H9 (cell line): ENCODE measurements around the gene NKX3-2. TPM values are rescaled to one million over a fixed set of nuclear protein-coding genes. Genes with fewer than 3 reads are reported as not detected.
A peak's percentile ranks its signal among the peaks of the same experiment; 100 is the strongest.

ENCODE experiments used
- DNase-seq: peaks from one replicate; pipeline ENCODE4 v3.0.0-alpha.2; 2017
- H2AFZ ChIP-seq: one replicate; pipeline ENCODE4 v1.6.1; 2013; ENCODE audit warnings: mild to moderate bottlenecking, low read length, control low read depth, moderate library complexity
- H2AK5ac ChIP-seq: 2 replicates; pipeline ENCODE4 v1.6.1; 2013; ENCODE audit warnings: low read length, control low read depth, mixed read lengths; ENCODE audit not compliant: insufficient read length
- H2BK120ac ChIP-seq: one replicate; pipeline ENCODE4 v1.6.1; 2013; ENCODE audit warnings: low read depth, mild to moderate bottlenecking, low read length, control low read depth, inconsistent platforms; ENCODE audit not compliant: poor library complexity, severe bottlenecking
- H2BK12ac ChIP-seq: 2 replicates; pipeline ENCODE4 v1.6.1; 2013; ENCODE audit warnings: low read length, control low read depth, mixed read lengths, low read depth; ENCODE audit not compliant: insufficient read length
- H2BK15ac ChIP-seq: 2 replicates; pipeline ENCODE4 v1.6.1; 2013; ENCODE audit warnings: low read depth, low read length, control low read depth
- H2BK20ac ChIP-seq: one replicate; pipeline ENCODE4 v1.6.1; 2013; ENCODE audit warnings: low read depth, mild to moderate bottlenecking, low read length, control low read depth, inconsistent platforms; ENCODE audit not compliant: poor library complexity, severe bottlenecking
- H2BK5ac ChIP-seq: 2 replicates; pipeline ENCODE4 v1.6.1; 2013; ENCODE audit warnings: low read length, control low read depth, mixed read lengths; ENCODE audit not compliant: insufficient read length
- H3K14ac ChIP-seq: 2 replicates; pipeline ENCODE4 v1.6.1; 2013; ENCODE audit warnings: low read length, control low read depth; ENCODE audit not compliant: insufficient read depth
- H3K18ac ChIP-seq: 2 replicates; pipeline ENCODE4 v1.6.1; 2013; ENCODE audit warnings: low read depth, mild to moderate bottlenecking, mixed read lengths, low read length, control low read depth; ENCODE audit not compliant: insufficient read length
- H3K23ac ChIP-seq: 2 replicates; pipeline ENCODE4 v1.6.1; 2013; ENCODE audit warnings: low read length, control low read depth, mixed read lengths, low read depth; ENCODE audit not compliant: insufficient read length
- H3K23me2 ChIP-seq: 2 replicates; pipeline ENCODE4 v1.6.1; 2013; ENCODE audit warnings: low read depth, mild to moderate bottlenecking, mixed read lengths, low read length, control low read depth; ENCODE audit not compliant: insufficient read length, poor library complexity, severe bottlenecking
- H3K27ac ChIP-seq: 2 replicates; pipeline ENCODE4 v1.5.1; 2013; ENCODE audit warnings: low read length, control low read depth, mixed read lengths, low read depth; ENCODE audit not compliant: insufficient read length
- H3K27me3 ChIP-seq: 2 replicates; pipeline ENCODE4 v1.6.1; 2013; ENCODE audit warnings: low read length, control low read depth, inconsistent platforms; ENCODE audit not compliant: insufficient read depth
- H3K4ac ChIP-seq: 2 replicates; pipeline ENCODE4 v1.6.1; 2013; ENCODE audit warnings: low read depth, mild to moderate bottlenecking, control low read depth, inconsistent platforms, low read length, moderate library complexity
- H3K4me1 ChIP-seq: 2 replicates; pipeline ENCODE4 v1.6.1; 2013; ENCODE audit warnings: low read length, control low read depth, inconsistent platforms; ENCODE audit not compliant: insufficient read depth
- H3K4me2 ChIP-seq: 2 replicates; pipeline ENCODE4 v1.6.1; 2013; ENCODE audit warnings: low read length, control low read depth, mixed read lengths; ENCODE audit not compliant: insufficient read length, insufficient read depth
- H3K56ac ChIP-seq: 2 replicates; pipeline ENCODE4 v1.6.1; 2013; ENCODE audit warnings: low read depth, mild to moderate bottlenecking, mixed read lengths, low read length, control low read depth; ENCODE audit not compliant: insufficient read length
- H3K79me1 ChIP-seq: 2 replicates; pipeline ENCODE4 v1.6.1; 2013; ENCODE audit warnings: low read depth, mild to moderate bottlenecking, moderate library complexity, low read length, control low read depth, inconsistent platforms; ENCODE audit not compliant: insufficient read depth, poor library complexity, severe bottlenecking
- H3K79me2 ChIP-seq: 2 replicates; pipeline ENCODE4 v1.6.1; 2013; ENCODE audit warnings: low read length, control low read depth, inconsistent platforms; ENCODE audit not compliant: insufficient read depth
- H3K9ac ChIP-seq: 2 replicates; pipeline ENCODE4 v1.6.1; 2013; ENCODE audit warnings: low read length, control low read depth, mixed read lengths; ENCODE audit not compliant: insufficient read length; ENCODE audit errors: extremely low read depth
- H3K9me3 ChIP-seq: one replicate; pipeline ENCODE4 v1.6.1; 2013; ENCODE audit warnings: low read depth, low read length, inconsistent platforms; ENCODE audit not compliant: control insufficient read depth
- H3T11ph ChIP-seq: one replicate; pipeline ENCODE4 v1.6.1; 2013; ENCODE audit warnings: mild to moderate bottlenecking, low read length, control low read depth, inconsistent platforms
- H4K20me1 ChIP-seq: one replicate; pipeline ENCODE4 v1.6.1; 2013; ENCODE audit not compliant: control insufficient read depth, insufficient read length, insufficient read depth
- H4K5ac ChIP-seq: 2 replicates; pipeline ENCODE4 v1.6.1; 2013; ENCODE audit warnings: low read depth, mild to moderate bottlenecking, mixed read lengths, low read length, control low read depth; ENCODE audit not compliant: insufficient read length
- H4K8ac ChIP-seq: replicated peaks from 2 replicates; pipeline ENCODE4 v1.6.1; 2013; ENCODE audit warnings: low read length, control low read depth, mixed read lengths, low read depth; ENCODE audit not compliant: insufficient read length
- H4K91ac ChIP-seq: 2 replicates; pipeline ENCODE4 v1.6.1; 2013; ENCODE audit warnings: low read depth, mild to moderate bottlenecking, moderate library complexity, mixed read lengths, low read length, control low read depth; ENCODE audit not compliant: insufficient read length
- H3K27ac Mint-ChIP-seq, 3 experiments: 2 replicates in 2 of 3; 3 replicates in 1 of 3; pipeline ENCODE4 v1.8.0; 2020 to 2021; ENCODE audit warnings: mixed read lengths in 3 of 3, mild to moderate bottlenecking in 1 of 3, moderate library complexity in 1 of 3
- H3K27me3 Mint-ChIP-seq: 2 replicates; pipeline ENCODE4 v1.8.0; 2021; ENCODE audit warnings: low read depth, mild to moderate bottlenecking, moderate library complexity, mixed read lengths
- H3K36me3 Mint-ChIP-seq, 3 experiments: 2 replicates in 2 of 3; 3 replicates in 1 of 3; pipeline ENCODE4 v1.8.0; 2020 to 2021; ENCODE audit warnings: low read depth in 3 of 3, mixed read lengths in 3 of 3; ENCODE audit not compliant: insufficient read depth in 1 of 3
- H3K4me1 Mint-ChIP-seq, 2 experiments: 2 replicates each; pipeline ENCODE4 v1.8.0; 2020; ENCODE audit warnings: mixed read lengths in 2 of 2
- H3K4me3 Mint-ChIP-seq, 2 experiments: 2 replicates in 1 of 2; 3 replicates in 1 of 2; pipeline ENCODE4 v1.8.0; 2020 to 2021; ENCODE audit warnings: mild to moderate bottlenecking in 2 of 2, mixed read lengths in 2 of 2, moderate library complexity in 1 of 2
- H3K9me3 Mint-ChIP-seq, 2 experiments: 2 replicates in 1 of 2; 3 replicates in 1 of 2; pipeline ENCODE4 v1.8.0; 2020; ENCODE audit warnings: mild to moderate bottlenecking in 2 of 2, mixed read lengths in 2 of 2, moderate library complexity in 1 of 2
- CTCF ChIP-seq: fragments of 200-600 bp; sonication (generic); conservative IDR thresholded peaks from 3 replicates; pipeline ENCODE4 v1.8.0; 2021; ENCODE audit warnings: antibody characterized with exemption, mild to moderate bottlenecking
- WGBS: extraction: QIAGEN DNeasy Blood & Tissue Kit; methylation state at CpG from one replicate; pipeline ENCODE4 v1.1.7; 2013; ENCODE audit warnings: missing lambda C conversion rate, low lambda C conversion rate, mixed read lengths; ENCODE audit not compliant: insufficient read length; ENCODE audit errors: extremely low coverage; 5-methylcytosine and 5-hydroxymethylcytosine counted together
- total RNA-seq: library from RNA; stranded (reverse); gene quantifications from 2 replicates; pipeline ENCODE4 v1.2.1, GENCODE V29; 2021

Gene NKX3-2
- total RNA-seq, 1 experiment from 2014 or later = 1.9 TPM

- DNase-seq = peak; percentile 32
- H3K4me1 ChIP-seq = no peaks in the 10 kb centered on the region
- H3K27me3 Mint-ChIP-seq = peaks cover 97% of the 10 kb centered on the region
Measured at GRCh38 chr4:13540446-13541175, 3.7 kb downstream of the NKX3-2 start.

More at GRCh38 chr4:13540446-13541175, 3.7 kb downstream of the NKX3-2 start:
- Mint-ChIP-seq H3K36me3 (no peaks in the 10 kb centered on the region; a peak in 1 of 7 replicates), H3K4me3 (no peak overlapping the region; a peak in 1 of 5 replicates), H3K27ac (no peak overlapping the region), H3K4me1 (peaks cover 33 to 49% of the 10 kb centered on the region in 2 experiments), H3K9me3 (peaks cover 7 to 8% of the 10 kb centered on the region in 2 experiments; a peak in 4 of 5 replicates)
- Histone ChIP-seq H3K27me3 (peaks cover 89% of the 10 kb centered on the region), H2BK5ac (no peak overlapping the region), H3K9me3 (no peaks in the 10 kb centered on the region), H4K91ac (no peak overlapping the region), H2BK12ac (no peak overlapping the region), H3K79me1 (no peaks in the 10 kb centered on the region), H4K8ac (no peak overlapping the region), H4K5ac (no peak overlapping the region), H3K27ac (no peak overlapping the region), H2BK20ac (no peak overlapping the region), H3K14ac (no peak overlapping the region), H2BK120ac (no peak overlapping the region), H4K20me1 (peaks cover 3% of the 10 kb centered on the region), H2BK15ac (no peak overlapping the region), H3K4me2 (peak overlapping the region; percentile 17), H3K56ac (no peak overlapping the region), H3K79me2 (no peaks in the 10 kb centered on the region), H2AK5ac (no peak overlapping the region), H3K23ac (no peak overlapping the region), H3K18ac (no peak overlapping the region), H3K4ac (no peak overlapping the region), H3K9ac (no peak overlapping the region), H3T11ph (no peak overlapping the region), H2AFZ (no peak overlapping the region), H3K23me2 (peaks cover 16% of the 10 kb centered on the region)
- TF ChIP-seq CTCF = no peak
- no CpG with 5 or more reads among the region's 23 CpGs for WGBS
